Esophagus muscularis mucosa (tissue), 4 donors: ENCODE measurements around the gene ABCG5.

Experiments
- EP300 ChIP-seq: sonication (generic); formaldehyde crosslinking; IDR thresholded peaks from one replicate; pipeline ENCODE4 v1.6.1; 2017; ENCODE audit warnings: antibody characterized with exemption
- POLR2A ChIP-seq: fragments of 450-650 bp; IDR thresholded peaks from one replicate; pipeline ENCODE4 v1.6.1; 2017; ENCODE audit warnings: antibody characterized with exemption, moderate library complexity, mild to moderate bottlenecking, low read depth
- POLR2AphosphoS5 ChIP-seq, 2 donors: sonication (generic); formaldehyde crosslinking; IDR thresholded peaks; one replicate each; pipeline ENCODE4 v1.6.1; 2017; ENCODE audit warnings: antibody characterized with exemption in 2 of 2
- TF ChIP-seq, protein P1 (sequence below), 3 experiments: fragments of 200-600 bp in 2 of 3; fragments of 450-650 bp in 1 of 3; sonication (generic) in 2 of 3; IDR thresholded peaks; one replicate each; pipeline ENCODE4 v1.5.1; 2017 to 2019; ENCODE audit warnings: antibody characterized with exemption in 3 of 3, mild to moderate bottlenecking in 2 of 3, moderate library complexity in 1 of 3

DNA sequence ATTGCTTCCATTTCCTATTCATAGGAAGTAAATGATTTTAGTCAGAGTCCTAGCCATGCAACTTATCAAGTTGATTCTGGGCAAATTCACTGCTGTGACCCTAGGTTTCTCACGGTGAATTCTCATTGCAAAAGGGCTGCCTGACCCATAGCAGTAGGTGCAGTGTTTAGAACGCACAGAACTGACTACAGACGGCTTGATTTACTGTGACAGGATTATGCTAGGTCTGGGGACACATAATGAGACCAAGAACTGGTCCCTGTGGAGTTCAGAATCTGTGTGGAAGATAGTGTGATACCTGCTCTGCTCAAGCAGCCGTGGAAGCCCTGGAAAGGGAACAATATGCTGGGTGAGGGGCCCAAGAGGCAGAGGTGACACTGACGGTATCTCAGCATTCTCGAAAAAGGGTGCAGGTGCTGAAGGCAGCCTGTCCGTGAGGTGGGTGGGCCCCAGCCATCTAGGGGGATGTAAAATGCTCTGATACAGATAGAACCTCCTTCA is 46.5 kb upstream of the ABCG5 start:
- TF ChIP-seq EP300 (no peak), POLR2A (no peak), POLR2AphosphoS5 (IDR thresholded peaks at IDR 0.05) (no peak)
- TF ChIP-seq, protein P1, sequence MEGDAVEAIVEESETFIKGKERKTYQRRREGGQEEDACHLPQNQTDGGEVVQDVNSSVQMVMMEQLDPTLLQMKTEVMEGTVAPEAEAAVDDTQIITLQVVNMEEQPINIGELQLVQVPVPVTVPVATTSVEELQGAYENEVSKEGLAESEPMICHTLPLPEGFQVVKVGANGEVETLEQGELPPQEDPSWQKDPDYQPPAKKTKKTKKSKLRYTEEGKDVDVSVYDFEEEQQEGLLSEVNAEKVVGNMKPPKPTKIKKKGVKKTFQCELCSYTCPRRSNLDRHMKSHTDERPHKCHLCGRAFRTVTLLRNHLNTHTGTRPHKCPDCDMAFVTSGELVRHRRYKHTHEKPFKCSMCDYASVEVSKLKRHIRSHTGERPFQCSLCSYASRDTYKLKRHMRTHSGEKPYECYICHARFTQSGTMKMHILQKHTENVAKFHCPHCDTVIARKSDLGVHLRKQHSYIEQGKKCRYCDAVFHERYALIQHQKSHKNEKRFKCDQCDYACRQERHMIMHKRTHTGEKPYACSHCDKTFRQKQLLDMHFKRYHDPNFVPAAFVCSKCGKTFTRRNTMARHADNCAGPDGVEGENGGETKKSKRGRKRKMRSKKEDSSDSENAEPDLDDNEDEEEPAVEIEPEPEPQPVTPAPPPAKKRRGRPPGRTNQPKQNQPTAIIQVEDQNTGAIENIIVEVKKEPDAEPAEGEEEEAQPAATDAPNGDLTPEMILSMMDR (IDR thresholded peaks at IDR 0.05), result no peak
